Panc1 (cell line): Measurements from ENCODE around the gene LY9. TPM values are rescaled to one million over a fixed set of nuclear protein-coding genes. Genes with fewer than 3 reads are reported as not detected.
A peak's percentile ranks its signal among the peaks of the same experiment; 100 is the strongest.

Source experiments
- ATAC-seq: fragments of 200-7000 bp; cut with Tn5 transposase; 2 replicates; pipeline ENCODE4 v1.9.1; 2020; ENCODE audit warnings: mild to moderate bottlenecking, moderate library complexity
- BruUV-seq: library from RNA; stranded (reverse); fragments of 400-500 nt; replicated peaks from 2 replicates; lab custom pipeline; 2021; lab: Mats Ljungman, UMichigan
- CTCF ChIA-PET: fragments of 300-600 bp; sonication (Branson Sonifier 250); formaldehyde crosslinking; loops from one replicate; lab custom pipeline; 2022; ENCODE audit warnings: antibody characterized with exemption; lab: Charles Lee
- POLR2A ChIA-PET: fragments of 300-600 bp; sonication (Branson Sonifier 250); formaldehyde crosslinking; loops from one replicate; lab custom pipeline; 2022; ENCODE audit warnings: antibody characterized with exemption; lab: Charles Lee
- DNase-seq: peaks from one replicate; pipeline ENCODE4 v3.0.0-alpha.2; 2010; ENCODE audit warnings: low read depth, low spot score
- H3K27ac ChIP-seq: 2 replicates; pipeline ENCODE4 v1.5.1; 2011; ENCODE audit warnings: mild to moderate bottlenecking, low read length, inconsistent platforms
- H3K27me3 ChIP-seq: fragments of 200-500 bp; sonication (Bioruptor generic); 2 replicates; pipeline ENCODE4 v1.6.0; 2014; ENCODE audit warnings: low read length, inconsistent platforms; ENCODE audit not compliant: control insufficient read depth, insufficient read depth
- H3K36me3 ChIP-seq: fragments of 200-500 bp; sonication (Bioruptor generic); 2 replicates; pipeline ENCODE4 v1.5.1; 2014; ENCODE audit warnings: inconsistent platforms, mild to moderate bottlenecking, low read length, moderate library complexity; ENCODE audit not compliant: control insufficient read depth, insufficient read depth
- H3K4me1 ChIP-seq: 2 replicates; pipeline ENCODE4 v1.5.1; 2011; ENCODE audit warnings: inconsistent platforms, mild to moderate bottlenecking, low read length, moderate library complexity; ENCODE audit not compliant: control insufficient read depth, insufficient read depth
- H3K4me3 ChIP-seq, 2 experiments: 2 replicates each; pipeline ENCODE4 v1.5.1; 2011 to 2012; ENCODE audit warnings: low read depth in 2 of 2, low read length in 2 of 2, mild to moderate bottlenecking in 2 of 2, inconsistent platforms in 1 of 2, moderate library complexity in 1 of 2
- H3K9me3 ChIP-seq: fragments of 200-500 bp; sonication (Bioruptor generic); 2 replicates; pipeline ENCODE4 v1.5.1; 2014; ENCODE audit warnings: low read depth, mild to moderate bottlenecking, inconsistent platforms, low read length, moderate library complexity; ENCODE audit not compliant: control insufficient read depth, insufficient read depth
- POLR2AphosphoS5 ChIP-seq: IDR thresholded peaks from 2 replicates; pipeline ENCODE4 v1.6.1; 2012; ENCODE audit warnings: mild to moderate bottlenecking, low read depth, low read length, moderate library complexity
- SIN3A ChIP-seq: IDR thresholded peaks from 2 replicates; pipeline ENCODE4 v1.6.1; 2012; ENCODE audit warnings: low read depth, mild to moderate bottlenecking, low read length, moderate library complexity, borderline replicate concordance; ENCODE audit not compliant: insufficient read depth
- TCF7L2 ChIP-seq: IDR thresholded peaks from 2 replicates; pipeline ENCODE4 v1.6.1; 2011; ENCODE audit warnings: mild to moderate bottlenecking, low read depth, low read length, inconsistent platforms
- in situ Hi-C: cut with HindIII; loops from 2 replicates; pipeline ENCODE4 v1.10.0; 2016; ENCODE audit warnings: low sequenced_read_pairs, low pct_unique_long_range_greater_than_20kb
- intact Hi-C: fragments of 100-400 bp; cut with micrococcal nuclease; formaldehyde crosslinking; loops from one replicate; pipeline ENCODE4 v1.10.0; 2022; ENCODE audit not compliant: unreplicated experiment
- total RNA-seq: library from RNA; stranded (reverse); gene quantifications from one replicate; pipeline ENCODE4 v1.2.1, GENCODE V29; 2021; ENCODE audit not compliant: unreplicated experiment
- TF ChIP-seq, protein P1 (sequence below), 2 experiments: IDR thresholded peaks; 2 replicates each; pipeline ENCODE4 v1.6.1; 2011 to 2012; ENCODE audit warnings: low read depth in 2 of 2, control low read depth in 1 of 2, low read length in 1 of 2, mild to moderate bottlenecking in 1 of 2, moderate library complexity in 1 of 2; ENCODE audit not compliant: insufficient read depth in 1 of 2
- TF ChIP-seq, protein P2 (sequence below): fragments of 450-650 bp; IDR thresholded peaks from 2 replicates; pipeline ENCODE4 v1.5.1; 2017; ENCODE audit warnings: mild to moderate bottlenecking

LY9 gene
- total RNA-seq, 1 experiment from 2014 or later: 0.10 TPM

DNA sequence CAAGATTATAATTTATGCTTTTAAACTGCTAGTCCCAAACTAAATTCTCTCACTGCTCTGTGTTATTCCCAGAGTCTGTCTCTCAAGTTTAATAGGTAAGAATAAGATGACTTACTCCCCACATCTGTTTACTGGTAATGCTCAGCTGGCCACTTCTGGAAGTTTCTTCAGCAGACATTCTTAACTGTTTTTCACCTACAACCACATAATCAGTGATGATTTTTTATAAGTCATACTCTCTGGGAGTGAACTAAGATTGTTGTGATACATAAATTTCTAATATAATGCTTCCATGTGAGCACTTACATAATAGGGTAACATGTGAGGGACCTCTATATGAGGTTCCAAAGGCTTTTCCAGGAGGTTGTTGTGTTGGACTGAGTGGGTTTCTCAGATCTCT lies 48.3 kb upstream of the LY9 start:
- no TSS peak for BruUV-seq
- Histone ChIP-seq H3K27ac (no peak overlapping the region), H3K27me3 (peaks cover 18% of the 10 kb centered on the region), H3K9me3 (no peaks in the 10 kb centered on the region), H3K4me1 (no peaks in the 10 kb centered on the region), H3K36me3 (no peaks in the 10 kb centered on the region), H3K4me3 (no peak overlapping the region)
- TF ChIP-seq SIN3A (no peak), TCF7L2 (no peak), POLR2AphosphoS5 (no peak)
- TF ChIP-seq, protein P1, sequence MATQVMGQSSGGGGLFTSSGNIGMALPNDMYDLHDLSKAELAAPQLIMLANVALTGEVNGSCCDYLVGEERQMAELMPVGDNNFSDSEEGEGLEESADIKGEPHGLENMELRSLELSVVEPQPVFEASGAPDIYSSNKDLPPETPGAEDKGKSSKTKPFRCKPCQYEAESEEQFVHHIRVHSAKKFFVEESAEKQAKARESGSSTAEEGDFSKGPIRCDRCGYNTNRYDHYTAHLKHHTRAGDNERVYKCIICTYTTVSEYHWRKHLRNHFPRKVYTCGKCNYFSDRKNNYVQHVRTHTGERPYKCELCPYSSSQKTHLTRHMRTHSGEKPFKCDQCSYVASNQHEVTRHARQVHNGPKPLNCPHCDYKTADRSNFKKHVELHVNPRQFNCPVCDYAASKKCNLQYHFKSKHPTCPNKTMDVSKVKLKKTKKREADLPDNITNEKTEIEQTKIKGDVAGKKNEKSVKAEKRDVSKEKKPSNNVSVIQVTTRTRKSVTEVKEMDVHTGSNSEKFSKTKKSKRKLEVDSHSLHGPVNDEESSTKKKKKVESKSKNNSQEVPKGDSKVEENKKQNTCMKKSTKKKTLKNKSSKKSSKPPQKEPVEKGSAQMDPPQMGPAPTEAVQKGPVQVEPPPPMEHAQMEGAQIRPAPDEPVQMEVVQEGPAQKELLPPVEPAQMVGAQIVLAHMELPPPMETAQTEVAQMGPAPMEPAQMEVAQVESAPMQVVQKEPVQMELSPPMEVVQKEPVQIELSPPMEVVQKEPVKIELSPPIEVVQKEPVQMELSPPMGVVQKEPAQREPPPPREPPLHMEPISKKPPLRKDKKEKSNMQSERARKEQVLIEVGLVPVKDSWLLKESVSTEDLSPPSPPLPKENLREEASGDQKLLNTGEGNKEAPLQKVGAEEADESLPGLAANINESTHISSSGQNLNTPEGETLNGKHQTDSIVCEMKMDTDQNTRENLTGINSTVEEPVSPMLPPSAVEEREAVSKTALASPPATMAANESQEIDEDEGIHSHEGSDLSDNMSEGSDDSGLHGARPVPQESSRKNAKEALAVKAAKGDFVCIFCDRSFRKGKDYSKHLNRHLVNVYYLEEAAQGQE (IDR thresholded peaks at IDR 0.05; ENCODE audit: insufficient read depth in 1 of 2, low read depth in 2 of 2, low read length in 1 of 2): no peak
- TF ChIP-seq, protein P2, sequence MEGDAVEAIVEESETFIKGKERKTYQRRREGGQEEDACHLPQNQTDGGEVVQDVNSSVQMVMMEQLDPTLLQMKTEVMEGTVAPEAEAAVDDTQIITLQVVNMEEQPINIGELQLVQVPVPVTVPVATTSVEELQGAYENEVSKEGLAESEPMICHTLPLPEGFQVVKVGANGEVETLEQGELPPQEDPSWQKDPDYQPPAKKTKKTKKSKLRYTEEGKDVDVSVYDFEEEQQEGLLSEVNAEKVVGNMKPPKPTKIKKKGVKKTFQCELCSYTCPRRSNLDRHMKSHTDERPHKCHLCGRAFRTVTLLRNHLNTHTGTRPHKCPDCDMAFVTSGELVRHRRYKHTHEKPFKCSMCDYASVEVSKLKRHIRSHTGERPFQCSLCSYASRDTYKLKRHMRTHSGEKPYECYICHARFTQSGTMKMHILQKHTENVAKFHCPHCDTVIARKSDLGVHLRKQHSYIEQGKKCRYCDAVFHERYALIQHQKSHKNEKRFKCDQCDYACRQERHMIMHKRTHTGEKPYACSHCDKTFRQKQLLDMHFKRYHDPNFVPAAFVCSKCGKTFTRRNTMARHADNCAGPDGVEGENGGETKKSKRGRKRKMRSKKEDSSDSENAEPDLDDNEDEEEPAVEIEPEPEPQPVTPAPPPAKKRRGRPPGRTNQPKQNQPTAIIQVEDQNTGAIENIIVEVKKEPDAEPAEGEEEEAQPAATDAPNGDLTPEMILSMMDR: no peak
- DNase-seq (no peak), ATAC-seq (no peak)
- in situ Hi-C loops (no loop called here), intact Hi-C loops (no loop called here)
- POLR2A ChIA-PET: no interaction called here
- CTCF ChIA-PET: no interaction called here

DNA sequence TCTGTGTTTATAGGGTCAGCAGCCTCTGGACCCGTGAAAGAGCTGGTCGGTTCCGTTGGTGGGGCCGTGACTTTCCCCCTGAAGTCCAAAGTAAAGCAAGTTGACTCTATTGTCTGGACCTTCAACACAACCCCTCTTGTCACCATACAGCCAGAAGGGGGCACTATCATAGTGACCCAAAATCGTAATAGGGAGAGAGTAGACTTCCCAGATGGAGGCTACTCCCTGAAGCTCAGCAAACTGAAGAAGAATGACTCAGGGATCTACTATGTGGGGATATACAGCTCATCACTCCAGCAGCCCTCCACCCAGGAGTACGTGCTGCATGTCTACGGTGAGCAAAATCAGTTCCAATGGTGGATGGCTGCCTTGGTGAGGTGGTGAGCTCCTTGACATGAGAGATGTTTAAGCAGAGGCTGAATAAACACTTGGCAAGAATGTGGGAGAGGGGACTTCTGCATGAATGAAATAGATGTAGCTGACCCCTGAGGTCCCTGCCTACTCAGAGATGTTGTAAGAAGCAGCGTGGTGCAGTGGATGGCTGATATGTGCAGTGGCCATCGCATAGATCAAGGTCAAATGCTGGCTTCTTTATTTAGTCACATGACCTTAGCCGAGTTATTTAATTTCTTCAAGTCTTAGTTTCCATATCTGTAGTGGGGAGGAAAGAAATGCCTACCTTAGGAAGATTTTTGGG lies 47.6 kb upstream of the LY9 start:
- Histone ChIP-seq H3K36me3 (no peaks in the 10 kb centered on the region), H3K27me3 (peaks cover 18% of the 10 kb centered on the region), H3K27ac (no peak overlapping the region), H3K9me3 (no peaks in the 10 kb centered on the region), H3K4me3 (no peak overlapping the region), H3K4me1 (no peaks in the 10 kb centered on the region)
- ChIA-PET POLR2A (no interaction called here), CTCF (no interaction called here)
- no peak for TF ChIP-seq SIN3A
- TF ChIP-seq, protein P2: peak; percentile 40
- in situ Hi-C loops: no loop called here
- intact Hi-C loops: no loop called here
- BruUV-seq: no TSS peak
- ATAC-seq: no peak
- no peak for DNase-seq
